Measurements from ENCODE around the gene FNDC7. TPM values are rescaled to one million over a fixed set of nuclear protein-coding genes. Genes with fewer than 3 reads are reported as not detected.

FNDC7 gene
- total and polyA plus RNA-seq, 2 experiments from 2014 or later, result not detected

GRCh38 chr1:108719656-108720435 lies 7.1 kb downstream of the FNDC7 start:
- Histone ChIP-seq H3K36me3 (no peaks in the 10 kb centered on the region), H3K27me3 (no peaks in the 10 kb centered on the region), H3K27ac (no peak overlapping the region), H3K4me3 (no peak overlapping the region), H3K9me3 (ENCODE audit: low read depth) (no peaks in the 10 kb centered on the region), H3K4me1 (ENCODE audit: low read depth) (no peaks in the 10 kb centered on the region)
- peak in 1 of 2 donors; percentile 81 for DNase-seq (ENCODE audit: low read depth in 1 of 2, low spot score in 1 of 2)
- no peak for TF ChIP-seq CTCF (IDR thresholded peaks at IDR 0.05; ENCODE audit: low read depth, low read length)

GRCh38 chr1:108722292-108722691 lies 9.6 kb downstream of the FNDC7 start:
- Histone ChIP-seq H3K27me3 (no peaks in the 10 kb centered on the region), H3K27ac (no peak overlapping the region), H3K4me3 (no peak overlapping the region), H3K36me3 (no peaks in the 10 kb centered on the region), H3K4me1 (ENCODE audit: low read depth) (no peaks in the 10 kb centered on the region), H3K9me3 (ENCODE audit: low read depth) (no peaks in the 10 kb centered on the region)
- DNase-seq (ENCODE audit: low read depth in 1 of 2, low spot score in 1 of 2), result peak in 1 of 2 donors; percentile 14
- TF ChIP-seq CTCF (IDR thresholded peaks at IDR 0.05; ENCODE audit: low read depth, low read length), result no peak

GRCh38 chr1:108725906-108726305 lies 13.2 kb downstream of the FNDC7 start:
- no peaks in the 10 kb centered on the region for H3K27me3 ChIP-seq
- no peak overlapping the region for H3K27ac ChIP-seq
- no peak overlapping the region for H3K4me3 ChIP-seq
- no peaks in the 10 kb centered on the region for H3K4me1 ChIP-seq (ENCODE audit: low read depth)
- TF ChIP-seq CTCF (IDR thresholded peaks at IDR 0.05; ENCODE audit: low read depth, low read length), result no peak
- DNase-seq (ENCODE audit: low read depth in 1 of 2, low spot score in 1 of 2), result no peak
- H3K9me3 ChIP-seq (ENCODE audit: low read depth), result no peaks in the 10 kb centered on the region
- H3K36me3 ChIP-seq, result no peaks in the 10 kb centered on the region

- Histone ChIP-seq H3K4me3 (no peak overlapping the region), H3K36me3 (no peaks in the 10 kb centered on the region), H3K27me3 (no peaks in the 10 kb centered on the region), H3K9me3 (ENCODE audit: low read depth) (no peaks in the 10 kb centered on the region), H3K4me1 (ENCODE audit: low read depth) (no peaks in the 10 kb centered on the region), H3K27ac (no peak overlapping the region)
- no peak for DNase-seq (ENCODE audit: low read depth in 1 of 2, low spot score in 1 of 2)
- no peak for TF ChIP-seq CTCF (IDR thresholded peaks at IDR 0.05; ENCODE audit: low read depth, low read length)
Observed at GRCh38 chr1:108728327-108728923, 15.7 kb downstream of the FNDC7 start.

- Histone ChIP-seq H3K9me3 (ENCODE audit: low read depth) (no peaks in the 10 kb centered on the region), H3K36me3 (no peaks in the 10 kb centered on the region), H3K4me1 (ENCODE audit: low read depth) (no peaks in the 10 kb centered on the region), H3K27me3 (no peaks in the 10 kb centered on the region), H3K4me3 (no peak overlapping the region), H3K27ac (no peak overlapping the region)
- DNase-seq (ENCODE audit: low read depth in 1 of 2, low spot score in 1 of 2), result no peak
- TF ChIP-seq CTCF (IDR thresholded peaks at IDR 0.05; ENCODE audit: low read depth, low read length), result no peak
Observed at GRCh38 chr1:108729481-108729880, 16.8 kb downstream of the FNDC7 start.

All from cardiac muscle cell (in vitro differentiated cells and primary cell).